Measurements from ENCODE around the gene LRCH1.

The LRCH1 gene

GRCh38 chr13:46575818-46576221 lies 22.9 kb downstream of the LRCH1 start:
- no peak for TF ChIP-seq CTCF (IDR thresholded peaks at IDR 0.05; ENCODE audit: insufficient read depth, low read length, missing control alignments)
- ChIA-PET CTCF (interaction anchor here (1.2 to 3.2 kb wide), 4 partner anchors 10 to 145 kb away, joined by 3 to 26 read pairs (median 4); partner anchors contain the start of gene LRCH1), POLR2A (interaction anchor here (1.0 kb wide), 1 partner anchor 90 kb away, joined by 3 read pairs; no protein-coding TSS in a partner anchor)
- DNase-seq (ENCODE audit: low read depth, low spot score), result peak; percentile 58
- H3K4me3 ChIP-seq (ENCODE audit: low read depth, low read length), result no peak overlapping the region

DNA sequence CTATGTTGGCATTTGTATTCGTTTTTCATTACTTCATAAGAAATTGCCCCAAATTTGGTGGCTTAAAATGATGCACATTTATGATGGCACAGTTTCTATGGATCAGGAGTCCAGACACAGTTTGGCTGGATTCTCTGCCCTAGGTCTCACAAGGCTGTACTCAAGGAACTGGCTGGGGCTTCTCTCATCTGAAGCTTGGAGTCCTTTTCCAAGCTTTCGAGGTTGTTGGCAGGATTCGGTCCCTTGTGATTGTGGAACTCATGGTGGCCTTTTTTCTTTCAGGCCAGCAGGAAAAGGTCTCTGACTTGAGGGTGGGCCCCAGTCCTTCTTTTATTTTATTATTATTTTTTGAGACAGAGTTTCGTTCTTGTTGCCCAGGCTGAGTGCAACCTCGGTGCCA lies 23.8 kb downstream of the LRCH1 start:
- ChIA-PET CTCF (interaction anchor here (1.1 to 3.2 kb wide), 3 partner anchors 10 to 113 kb away, joined by 4 to 26 read pairs (median 4); partner anchors contain the start of gene LRCH1), POLR2A (no interaction called here)
- DNase-seq (ENCODE audit: low read depth, low spot score), result no peak
- TF ChIP-seq CTCF (IDR thresholded peaks at IDR 0.05; ENCODE audit: insufficient read depth, low read length, missing control alignments), result no peak
- H3K4me3 ChIP-seq (ENCODE audit: low read depth, low read length), result no peak overlapping the region

DNA sequence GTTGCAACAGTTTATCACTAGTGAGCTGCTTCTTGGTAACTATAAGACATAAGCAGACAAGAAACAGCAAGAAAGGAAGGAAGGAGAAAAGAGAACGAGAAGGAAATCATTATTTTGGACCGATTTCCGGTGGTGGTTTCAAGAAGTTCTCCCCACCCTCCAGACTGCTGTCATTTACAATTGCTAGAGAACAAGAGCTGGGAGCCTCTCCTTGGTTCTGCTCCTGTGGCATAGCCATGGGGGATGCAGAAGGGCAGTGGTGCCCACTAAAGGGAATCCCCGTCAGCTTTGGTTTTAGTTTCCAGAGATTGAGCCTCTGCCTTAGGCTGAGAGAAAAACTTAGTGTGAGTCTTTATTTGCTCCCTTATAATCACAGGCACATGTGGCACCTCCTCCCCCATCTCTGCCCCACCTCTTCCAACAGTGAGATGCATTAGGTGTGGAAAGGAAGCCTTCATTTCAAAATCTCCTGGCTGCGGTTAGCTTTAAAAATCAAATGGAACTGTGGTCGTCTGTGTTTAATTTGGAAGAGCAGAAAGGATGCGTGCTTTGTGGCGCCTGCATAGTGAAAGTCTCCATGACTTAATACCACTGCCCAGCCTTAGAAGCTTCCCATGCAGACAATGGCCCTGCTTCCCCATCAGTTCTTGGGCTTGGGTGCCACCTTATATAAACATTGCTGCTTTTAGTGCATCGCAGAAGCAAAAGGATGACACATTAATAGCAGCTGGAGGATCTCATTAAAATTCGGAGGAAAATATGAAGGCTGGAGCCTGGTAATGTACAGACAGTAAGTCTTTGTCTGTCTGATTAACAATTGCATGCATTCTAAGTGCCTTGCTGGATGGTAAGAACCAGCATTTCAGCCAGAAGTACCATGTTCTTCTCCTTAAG lies 25.0 kb downstream of the LRCH1 start:
- ChIA-PET POLR2A (interaction anchor here (0.5 kb wide), 1 partner anchor 20 kb away, joined by 3 read pairs; no protein-coding TSS in a partner anchor), CTCF (interaction anchor here (0.9 to 3.2 kb wide), 7 partner anchors 9 to 143 kb away, joined by 3 to 26 read pairs (median 4); partner anchors contain the start of gene LRCH1)
- no peak for DNase-seq (ENCODE audit: low read depth, low spot score)
- no peak for TF ChIP-seq CTCF (IDR thresholded peaks at IDR 0.05; ENCODE audit: insufficient read depth, low read length, missing control alignments)
- H3K4me3 ChIP-seq (ENCODE audit: low read depth, low read length), result no peak overlapping the region; the same call in none of the 2 replicates

- no peak for TF ChIP-seq CTCF (IDR thresholded peaks at IDR 0.05; ENCODE audit: insufficient read depth, low read length, missing control alignments)
- CTCF ChIA-PET, result interaction anchor here (1.0 to 1.5 kb wide), 3 partner anchors 8 to 142 kb away, joined by 3 to 4 read pairs (median 4); no protein-coding TSS in a partner anchor
- no peak for DNase-seq (ENCODE audit: low read depth, low spot score)
- POLR2A ChIA-PET, result no interaction called here
- H3K4me3 ChIP-seq (ENCODE audit: low read depth, low read length), result no peak overlapping the region
These were observed 25.6 kb downstream of the LRCH1 start for GRCh38 chr13:46578590-46578975.

- CTCF ChIA-PET, result interaction anchor here (0.8 to 1.0 kb wide), 2 partner anchors 8 to 29 kb away, joined by 3 read pairs; no protein-coding TSS in a partner anchor
These were observed 27.4 kb downstream of the LRCH1 start for GRCh38 chr13:46580362-46580839.

More at GRCh38 chr13:46580362-46580839, 27.4 kb downstream of the LRCH1 start:
- TF ChIP-seq CTCF (IDR thresholded peaks at IDR 0.05; ENCODE audit: insufficient read depth, low read length, missing control alignments), result no peak
- no peak overlapping the region for H3K4me3 ChIP-seq (ENCODE audit: low read depth, low read length)
- POLR2A ChIA-PET, result no interaction called here
- no peak for DNase-seq (ENCODE audit: low read depth, low spot score)

All from AG04449 (cell line).